Loucy (cell line): Measurements from ENCODE around the gene FBXL13.

Experiments
- EZH2phosphoT487 ChIP-seq: fragments of 200-600 bp; IDR thresholded peaks from 2 replicates; pipeline ENCODE4 v1.6.1; 2018; ENCODE audit warnings: antibody characterized with exemption, mild to moderate bottlenecking, moderate library complexity, borderline replicate concordance
- TF ChIP-seq, protein P1 (sequence below): fragments of 200-600 bp; sonication (generic); conservative IDR thresholded peaks from 2 replicates; pipeline ENCODE4 v1.5.1; 2014; ENCODE audit warnings: mild to moderate bottlenecking, antibody characterized with exemption, low read length

DNA sequence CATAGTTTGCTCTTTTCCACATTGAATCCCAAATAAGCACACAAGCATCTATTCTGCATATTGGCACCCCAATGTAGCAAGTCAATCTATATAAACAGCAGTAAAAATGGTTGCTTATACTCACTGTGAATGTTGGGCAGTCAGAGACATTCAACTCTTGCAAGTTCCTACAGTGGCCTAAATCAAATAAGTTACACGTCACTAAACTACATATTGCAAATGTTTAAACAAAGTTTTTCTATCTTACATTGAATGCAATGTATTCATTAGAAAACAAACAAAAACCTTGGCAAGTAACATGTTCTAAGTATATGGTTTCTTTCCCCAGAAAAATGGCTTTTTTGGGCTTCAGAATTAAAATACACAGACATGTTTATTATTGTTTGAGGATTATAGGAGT lies 142.8 kb downstream of the FBXL13 start:
- TF ChIP-seq, protein P1, sequence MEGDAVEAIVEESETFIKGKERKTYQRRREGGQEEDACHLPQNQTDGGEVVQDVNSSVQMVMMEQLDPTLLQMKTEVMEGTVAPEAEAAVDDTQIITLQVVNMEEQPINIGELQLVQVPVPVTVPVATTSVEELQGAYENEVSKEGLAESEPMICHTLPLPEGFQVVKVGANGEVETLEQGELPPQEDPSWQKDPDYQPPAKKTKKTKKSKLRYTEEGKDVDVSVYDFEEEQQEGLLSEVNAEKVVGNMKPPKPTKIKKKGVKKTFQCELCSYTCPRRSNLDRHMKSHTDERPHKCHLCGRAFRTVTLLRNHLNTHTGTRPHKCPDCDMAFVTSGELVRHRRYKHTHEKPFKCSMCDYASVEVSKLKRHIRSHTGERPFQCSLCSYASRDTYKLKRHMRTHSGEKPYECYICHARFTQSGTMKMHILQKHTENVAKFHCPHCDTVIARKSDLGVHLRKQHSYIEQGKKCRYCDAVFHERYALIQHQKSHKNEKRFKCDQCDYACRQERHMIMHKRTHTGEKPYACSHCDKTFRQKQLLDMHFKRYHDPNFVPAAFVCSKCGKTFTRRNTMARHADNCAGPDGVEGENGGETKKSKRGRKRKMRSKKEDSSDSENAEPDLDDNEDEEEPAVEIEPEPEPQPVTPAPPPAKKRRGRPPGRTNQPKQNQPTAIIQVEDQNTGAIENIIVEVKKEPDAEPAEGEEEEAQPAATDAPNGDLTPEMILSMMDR, result no peak
- TF ChIP-seq EZH2phosphoT487, result no peak
